GM19035 (cell line): ENCODE measurements around the gene ZNF324B.
"Not testable (repeated sequence)": the region's sequence is repeated elsewhere in the genome, so short reads cannot be mapped to it uniquely, and the experiment has no call there.

Experiments
- ATAC-seq: cut with Tn5 transposase; IDR thresholded peaks from one replicate; pipeline ENCODE4 v1.9.1; 2021; ENCODE audit not compliant: unreplicated experiment

ZNF324B gene

DNA sequence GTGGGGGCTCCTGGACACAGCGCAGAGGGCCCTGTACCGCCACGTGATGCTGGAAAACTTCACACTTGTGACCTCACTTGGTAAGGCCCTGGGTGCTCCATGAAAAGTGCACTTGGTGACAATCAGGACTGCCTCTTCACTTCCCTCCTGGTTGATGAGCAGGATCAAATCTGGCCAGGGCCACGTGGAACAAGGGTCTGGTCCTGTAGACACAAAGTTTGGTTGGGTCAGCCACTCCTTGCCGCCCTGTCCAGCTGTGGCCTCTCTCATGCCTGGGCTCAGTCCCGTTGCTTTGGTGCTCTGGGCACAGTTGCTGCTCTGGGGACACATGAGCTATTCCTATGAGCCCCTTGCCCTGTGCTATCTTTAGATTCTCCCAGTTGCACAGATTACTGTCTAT lies 2.3 kb downstream of the ZNF324B start:
- ATAC-seq = no peak

DNA sequence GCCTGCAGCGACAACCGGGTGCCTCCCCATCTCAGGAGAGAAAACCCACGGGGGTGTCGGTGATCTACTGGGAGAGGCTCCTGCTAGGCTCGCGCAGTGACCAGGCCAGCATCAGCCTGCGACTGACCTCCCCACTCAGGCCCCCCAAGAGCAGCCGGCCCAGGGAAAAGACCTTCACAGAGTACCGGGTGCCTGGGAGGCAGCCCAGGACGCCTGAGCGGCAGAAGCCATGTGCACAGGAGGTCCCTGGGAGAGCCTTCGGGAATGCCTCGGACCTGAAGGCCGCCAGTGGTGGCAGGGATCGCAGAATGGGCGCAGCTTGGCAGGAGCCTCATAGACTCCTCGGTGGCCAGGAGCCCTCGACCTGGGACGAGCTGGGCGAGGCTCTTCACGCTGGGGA lies 3.9 kb downstream of the ZNF324B start:
- ATAC-seq = no peak

DNA sequence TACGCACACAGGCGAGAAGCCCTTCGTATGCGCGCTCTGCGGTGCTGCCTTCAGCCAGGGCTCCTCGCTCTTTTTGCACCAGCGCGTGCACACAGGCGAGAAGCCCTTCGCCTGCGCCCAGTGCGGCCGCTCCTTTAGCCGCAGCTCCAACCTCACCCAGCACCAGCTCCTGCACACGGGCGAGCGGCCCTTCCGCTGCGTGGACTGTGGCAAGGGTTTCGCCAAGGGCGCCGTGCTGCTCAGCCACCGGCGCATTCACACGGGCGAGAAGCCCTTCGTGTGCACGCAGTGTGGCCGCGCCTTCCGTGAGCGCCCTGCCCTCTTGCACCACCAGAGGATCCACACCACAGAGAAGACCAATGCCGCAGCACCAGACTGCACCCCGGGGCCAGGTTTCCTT lies 4.7 kb downstream of the ZNF324B start:
- ATAC-seq = no peak

DNA sequence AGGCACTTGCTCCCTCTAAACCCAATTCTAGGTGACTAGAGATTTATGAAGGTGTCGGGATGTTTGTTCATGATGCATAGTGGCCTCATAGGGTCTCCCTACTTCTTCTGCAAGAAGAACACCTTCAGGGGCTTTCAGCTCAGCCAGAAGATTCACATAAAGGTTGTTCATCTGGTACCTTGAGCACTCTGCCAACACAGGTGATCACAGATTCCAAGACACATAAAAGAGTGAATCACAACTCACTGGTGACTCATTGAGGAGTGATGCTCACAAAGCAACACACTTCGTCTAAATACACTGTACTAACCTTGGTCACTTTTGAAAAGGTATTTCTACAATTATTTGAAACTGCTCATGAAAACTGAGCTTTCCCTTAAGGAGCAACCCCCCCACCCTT lies 8.6 kb downstream of the ZNF324B start:
- no peak for ATAC-seq

DNA sequence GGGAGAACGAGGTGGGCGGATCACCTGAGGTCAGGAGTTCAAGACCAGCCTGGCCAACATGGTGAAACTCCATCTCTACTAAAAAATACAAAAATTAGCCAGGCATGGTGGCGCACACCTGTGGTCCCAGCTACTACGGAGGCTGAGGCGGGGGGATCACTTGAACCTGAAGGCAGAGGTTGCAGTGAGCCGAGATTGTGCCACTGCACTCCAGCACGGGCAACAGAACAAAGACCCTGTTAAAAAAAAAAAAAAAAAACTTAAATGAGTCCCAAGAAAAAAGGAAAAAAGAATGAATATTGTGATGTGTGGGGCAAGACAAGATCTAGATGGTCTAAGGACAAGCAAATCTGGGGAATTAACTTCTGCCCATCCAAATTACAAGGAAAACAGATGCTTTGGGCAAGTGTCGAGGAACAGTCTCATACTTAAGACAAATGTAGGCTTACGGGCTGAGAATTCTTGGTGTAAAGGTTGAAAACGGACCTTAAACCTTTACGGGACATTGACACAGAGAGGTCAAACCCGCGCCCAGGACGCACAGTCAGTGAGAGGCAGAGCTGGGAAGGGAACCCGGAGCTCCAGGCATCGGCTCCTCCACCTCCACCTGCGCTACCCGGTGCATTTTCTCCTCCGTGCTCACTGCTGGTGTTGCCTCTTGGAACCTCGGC lies 14.8 kb downstream of the ZNF324B start:
- peak; percentile 16 for ATAC-seq

GRCh38 chr19:58466760-58467589 lies 15.6 kb downstream of the ZNF324B start, which contains the start of gene ZNF324:
ZNF324 (plus strand) TSS chr19:58467080; CDS start chr19:58469186, 2,106 bp downstream.
- peak; percentile 89 for ATAC-seq

DNA sequence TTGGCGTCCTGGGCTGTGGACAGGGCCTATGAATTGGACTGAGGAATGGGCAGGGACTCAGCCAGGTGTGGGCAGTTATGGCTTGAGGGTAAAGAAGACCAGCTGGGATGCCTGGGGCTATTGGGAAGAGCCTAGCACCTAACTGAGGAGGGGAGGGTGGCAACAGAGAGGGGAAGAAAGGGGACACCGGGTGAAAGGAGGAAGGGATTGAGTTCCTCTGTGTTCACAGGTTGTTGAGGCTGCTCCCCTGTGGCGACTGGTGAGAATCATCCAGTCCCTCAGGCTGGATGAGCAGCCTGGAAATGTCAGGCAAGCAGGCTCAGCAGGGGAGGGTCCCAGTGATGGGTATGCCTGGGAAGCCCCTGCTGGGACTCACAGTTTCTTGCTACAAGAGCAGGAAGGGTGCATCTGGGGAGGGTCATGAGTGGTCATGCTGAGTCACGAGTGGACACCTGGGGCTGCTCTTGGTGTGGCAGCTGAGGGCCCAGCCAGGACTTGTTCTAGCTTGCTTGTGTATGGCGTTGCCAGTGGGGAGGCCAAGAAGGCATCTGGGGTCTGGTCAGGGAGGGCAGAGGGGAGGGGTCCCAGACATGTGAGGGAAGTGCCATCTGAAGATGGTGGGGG lies 16.9 kb downstream of the ZNF324B start:
- ATAC-seq = no peak

- ATAC-seq = no peak
These were observed 18.0 kb downstream of the ZNF324B start for GRCh38 chr19:58469241-58470013.

GRCh38 chr19:58470837-58471543 lies 19.6 kb downstream of the ZNF324B start:
- ATAC-seq = not testable (repeated sequence)

DNA sequence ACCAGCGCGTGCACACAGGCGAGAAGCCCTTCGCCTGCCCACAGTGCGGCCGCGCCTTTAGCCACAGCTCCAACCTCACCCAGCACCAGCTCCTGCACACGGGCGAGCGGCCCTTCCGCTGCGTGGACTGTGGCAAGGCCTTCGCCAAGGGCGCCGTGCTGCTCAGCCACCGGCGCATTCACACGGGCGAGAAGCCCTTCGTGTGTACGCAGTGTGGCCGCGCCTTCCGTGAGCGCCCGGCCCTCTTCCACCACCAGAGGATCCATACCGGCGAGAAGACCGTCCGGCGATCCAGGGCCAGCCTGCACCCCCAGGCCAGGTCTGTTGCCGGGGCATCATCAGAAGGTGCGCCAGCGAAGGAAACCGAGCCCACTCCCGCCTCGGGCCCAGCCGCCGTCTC lies 20.3 kb downstream of the ZNF324B start:
- no peak for ATAC-seq

DNA sequence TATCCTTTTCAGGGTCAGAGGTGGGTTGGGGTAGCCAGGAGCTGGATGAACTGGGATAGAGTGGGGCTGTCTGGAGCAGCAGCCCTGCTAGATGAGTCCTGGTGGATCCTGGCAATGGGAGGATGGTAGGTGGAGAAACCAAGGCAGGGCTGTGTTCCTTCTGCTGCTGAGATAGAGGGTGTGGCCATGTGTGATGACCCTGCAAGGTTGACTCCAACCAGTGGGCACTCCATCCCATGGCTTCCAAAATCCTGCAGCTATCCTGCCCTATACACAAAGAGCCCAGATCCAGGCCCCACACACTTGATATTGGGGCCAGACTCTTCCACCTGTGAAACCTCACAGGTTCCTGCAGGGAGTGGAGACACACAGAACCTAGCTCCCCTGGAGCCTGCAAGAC lies 22.4 kb downstream of the ZNF324B start:
- ATAC-seq = no peak

DNA sequence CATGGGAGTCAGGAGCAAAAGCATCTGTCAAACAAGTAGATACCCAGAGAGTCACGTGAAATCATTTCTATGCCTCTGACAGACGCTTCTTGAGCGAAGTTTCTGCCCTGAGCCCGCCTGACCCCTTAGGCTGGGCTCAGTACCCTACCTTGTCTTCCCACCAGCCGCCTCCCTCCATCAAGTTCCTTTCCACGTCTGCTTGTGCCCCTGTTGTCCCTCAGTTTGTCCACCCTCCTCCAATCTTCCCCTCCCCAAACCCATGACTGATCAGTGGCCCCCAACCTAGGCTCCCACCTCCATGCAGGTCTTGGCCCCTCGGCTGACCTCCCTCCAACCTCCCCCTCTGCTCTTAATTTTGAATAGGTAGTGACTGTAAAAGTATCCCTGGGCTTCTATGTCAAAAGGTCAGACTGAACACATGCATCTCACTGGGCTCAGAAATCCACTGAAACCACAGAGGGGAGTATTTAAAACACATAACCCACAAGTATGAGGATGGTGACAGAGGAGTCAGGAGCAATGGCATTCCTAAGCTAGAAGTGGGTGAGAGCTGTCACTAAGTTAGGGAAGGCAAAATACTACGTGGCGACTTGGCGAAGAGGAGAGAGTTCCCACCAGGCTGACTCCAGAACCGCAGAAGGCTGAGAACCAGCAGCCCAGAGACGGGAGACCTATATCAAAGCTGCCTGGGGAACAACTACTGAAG lies 23.0 kb downstream of the ZNF324B start:
- ATAC-seq = no peak

- peak; percentile 9 for ATAC-seq
These were observed 23.7 kb downstream of the ZNF324B start for GRCh38 chr19:58474997-58475713.

GRCh38 chr19:58475714-58476497 lies 24.5 kb downstream of the ZNF324B start, which contains the start of gene ZNF446:
ZNF446 (plus strand) TSS chr19:58476352; CDS start chr19:58477219, 867 bp downstream.
- ATAC-seq = peak; percentile 87

DNA sequence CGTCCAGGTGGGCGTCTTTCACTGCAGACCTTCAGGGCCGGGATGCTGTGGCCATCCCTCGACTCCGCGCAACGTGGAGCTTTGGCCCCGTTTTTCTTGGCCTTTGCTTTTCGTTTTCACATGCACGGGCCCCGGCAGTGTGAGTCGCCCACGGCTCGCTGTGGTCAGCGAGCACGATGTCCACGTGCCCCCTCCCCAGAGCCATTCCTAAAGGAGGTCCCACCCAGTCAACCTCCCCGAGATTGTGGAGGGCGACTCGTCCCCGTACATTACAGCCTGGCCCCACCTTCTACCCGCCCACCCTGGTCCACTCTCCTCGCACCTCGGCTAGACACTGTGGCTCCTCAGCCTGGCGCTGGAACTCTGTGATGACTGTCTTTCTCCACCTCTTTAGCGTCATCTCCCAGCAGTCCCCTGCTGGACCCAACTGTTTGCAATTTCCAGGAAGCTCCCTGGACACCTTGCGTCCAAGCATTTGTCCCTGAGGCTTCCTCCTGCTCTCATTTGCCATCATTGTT lies 25.1 kb downstream of the ZNF324B start:
- ATAC-seq = no peak

GRCh38 chr19:58477130-58477529 lies 25.7 kb downstream of the ZNF324B start:
- ATAC-seq = no peak

DNA sequence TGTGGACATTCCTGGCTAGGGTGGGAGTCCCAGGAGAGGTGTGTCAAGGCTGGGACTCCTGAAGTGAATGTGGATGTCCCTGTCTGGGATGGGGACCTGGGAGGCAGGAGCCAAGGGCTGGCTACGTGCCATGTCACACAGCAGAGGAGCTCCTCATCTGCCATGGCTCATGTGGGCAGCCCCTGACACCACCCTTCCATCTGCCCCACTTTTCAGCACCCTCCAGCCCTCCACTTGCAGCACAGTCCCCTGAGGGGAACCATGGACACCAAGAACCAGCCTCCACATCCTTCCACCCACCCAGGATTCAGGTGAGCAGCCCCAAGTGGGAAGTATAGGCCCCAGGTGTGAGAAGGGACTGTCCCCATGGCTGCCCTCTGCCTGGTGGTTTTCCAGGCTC lies 26.4 kb downstream of the ZNF324B start:
- ATAC-seq = no peak

DNA sequence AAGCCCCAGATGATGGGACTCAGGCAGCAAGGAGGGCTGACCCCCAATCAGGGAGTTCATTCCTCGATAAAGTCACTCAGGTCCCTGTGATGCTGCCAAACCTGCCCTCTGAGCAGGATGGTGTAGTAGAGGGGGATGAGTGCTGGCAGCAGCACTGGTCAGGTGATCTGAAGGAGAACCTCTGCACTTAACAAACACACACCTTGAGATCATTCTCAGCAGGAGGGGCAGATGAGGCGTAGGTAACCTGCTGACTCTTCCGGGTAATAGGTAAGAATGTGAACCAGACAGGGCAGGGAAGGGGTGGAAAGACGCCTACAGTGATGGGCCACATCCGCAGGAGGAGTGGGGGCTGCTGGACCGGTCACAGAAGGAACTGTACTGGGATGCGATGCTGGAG lies 27.9 kb downstream of the ZNF324B start:
- ATAC-seq = no peak
